Measurements from ENCODE around the gene ABCA6. TPM values are rescaled to one million over a fixed set of nuclear protein-coding genes. Genes with fewer than 3 reads are reported as not detected.

Gene ABCA6
- total RNA-seq, 1 experiment from 2014 or later, result 2.1 TPM

- Histone ChIP-seq H3K36me3 (ENCODE audit: insufficient read depth, low read length, poor library complexity, severe bottlenecking) (no peaks in the 10 kb centered on the region), H3K9me3 (ENCODE audit: low read depth, low read length, poor library complexity, severe bottlenecking) (peaks cover 4% of the 10 kb centered on the region), H3K4me3 (ENCODE audit: low read depth, low read length, poor library complexity, severe bottlenecking) (no peak overlapping the region), H3K27me3 (replicated peaks; ENCODE audit: insufficient read depth, low read depth, low read length, poor library complexity) (no peaks in the 10 kb centered on the region), H3K4me1 (ENCODE audit: insufficient read depth, low read length, poor library complexity, severe bottlenecking) (no peaks in the 10 kb centered on the region), H3K27ac (ENCODE audit: low read depth, low read length, poor library complexity, severe bottlenecking) (no peak overlapping the region)
- CTCF ChIA-PET, result no interaction called here
- DNase-seq (ENCODE audit: low spot score), result no peak
- no TSS peak for BruUV-seq (replicated peaks)
- POLR2A ChIA-PET (ENCODE audit: low non-redundant PET), result no interaction called here
- intact Hi-C loops (cut with micrococcal nuclease; ENCODE audit: unreplicated experiment), result no loop called here
- TF ChIP-seq EZH2 (IDR thresholded peaks at IDR 0.05; ENCODE audit: borderline replicate concordance, low read depth, low read length, poor library complexity, severe bottlenecking), result no peak
- no peak for TF ChIP-seq CTCF (conservative IDR thresholded peaks at IDR 0.05; ENCODE audit: low read depth, low read length)
These were observed 90.5 kb downstream of the ABCA6 start for GRCh38 chr17:69050999-69051775.

GRCh38 chr17:69048634-69049033, 93.1 kb downstream of the ABCA6 start:
- no TSS peak for BruUV-seq (replicated peaks)
- TF ChIP-seq CTCF (conservative IDR thresholded peaks at IDR 0.05; ENCODE audit: low read depth, low read length), result no peak
- no peak for TF ChIP-seq EZH2 (IDR thresholded peaks at IDR 0.05; ENCODE audit: borderline replicate concordance, low read depth, low read length, poor library complexity, severe bottlenecking)

GRCh38 chr17:69047368-69048263, 94.1 kb downstream of the ABCA6 start:
- POLR2A ChIA-PET (ENCODE audit: low non-redundant PET), result no interaction called here
- intact Hi-C loops (cut with micrococcal nuclease; ENCODE audit: unreplicated experiment), result no loop called here
- Histone ChIP-seq H3K9me3 (ENCODE audit: low read depth, low read length, poor library complexity, severe bottlenecking) (no peaks in the 10 kb centered on the region), H3K36me3 (ENCODE audit: insufficient read depth, low read length, poor library complexity, severe bottlenecking) (no peaks in the 10 kb centered on the region), H3K4me1 (ENCODE audit: insufficient read depth, low read length, poor library complexity, severe bottlenecking) (no peaks in the 10 kb centered on the region), H3K27ac (ENCODE audit: low read depth, low read length, poor library complexity, severe bottlenecking) (no peak overlapping the region), H3K27me3 (replicated peaks; ENCODE audit: insufficient read depth, low read depth, low read length, poor library complexity) (no peaks in the 10 kb centered on the region), H3K4me3 (ENCODE audit: low read depth, low read length, poor library complexity, severe bottlenecking) (no peak overlapping the region)
- CTCF ChIA-PET, result no interaction called here
- TF ChIP-seq CTCF (conservative IDR thresholded peaks at IDR 0.05; ENCODE audit: low read depth, low read length) (no peak), EZH2 (IDR thresholded peaks at IDR 0.05; ENCODE audit: borderline replicate concordance, low read depth, low read length, poor library complexity, severe bottlenecking) (no peak)
- no peak for DNase-seq (ENCODE audit: low spot score)
- no TSS peak for BruUV-seq (replicated peaks)

More at GRCh38 chr17:69048634-69049033, 93.1 kb downstream of the ABCA6 start:
- H3K4me3 ChIP-seq (ENCODE audit: low read depth, low read length, poor library complexity, severe bottlenecking), result no peak overlapping the region
- no peak overlapping the region for H3K27ac ChIP-seq (ENCODE audit: low read depth, low read length, poor library complexity, severe bottlenecking)
- no peaks in the 10 kb centered on the region for H3K4me1 ChIP-seq (ENCODE audit: insufficient read depth, low read length, poor library complexity, severe bottlenecking)
- no peaks in the 10 kb centered on the region for H3K9me3 ChIP-seq (ENCODE audit: low read depth, low read length, poor library complexity, severe bottlenecking)
- intact Hi-C loops (cut with micrococcal nuclease; ENCODE audit: unreplicated experiment), result no loop called here
- no peaks in the 10 kb centered on the region for H3K27me3 ChIP-seq (replicated peaks; ENCODE audit: insufficient read depth, low read depth, low read length, poor library complexity)
- POLR2A ChIA-PET (ENCODE audit: low non-redundant PET), result no interaction called here
- no peak for DNase-seq (ENCODE audit: low spot score)
- CTCF ChIA-PET, result no interaction called here
- H3K36me3 ChIP-seq (ENCODE audit: insufficient read depth, low read length, poor library complexity, severe bottlenecking), result no peaks in the 10 kb centered on the region
